SU-DHL-6 (cell line): ENCODE measurements around the gene BAG3.

ENCODE experiments used
- H2AFZ ChIP-seq: fragments of 200-600 bp; sonication (generic); 2 replicates; pipeline ENCODE4 v1.6.1; 2014; ENCODE audit warnings: low read depth, mild to moderate bottlenecking, moderate library complexity, mixed read lengths, antibody characterized with exemption, low read length; ENCODE audit not compliant: severe bottlenecking
- H3F3A ChIP-seq: fragments of 200-600 bp; shearing (Covaris generic); 2 replicates; pipeline ENCODE4 v1.6.0; 2016; ENCODE audit warnings: antibody characterized with exemption, mild to moderate bottlenecking; ENCODE audit not compliant: insufficient read depth
- H3K27ac ChIP-seq: fragments of 200-600 bp; sonication (generic); 2 replicates; pipeline ENCODE4 v1.5.1; 2016; ENCODE audit warnings: low read depth, mild to moderate bottlenecking, low read length, moderate library complexity, mixed read lengths
- H3K27me3 ChIP-seq: fragments of 200-600 bp; sonication (generic), shearing (Covaris generic); 2 replicates; pipeline ENCODE4 v1.6.0; 2014; ENCODE audit warnings: mild to moderate bottlenecking, low read length
- H3K36me3 ChIP-seq: fragments of 200-600 bp; sonication (generic); 2 replicates; pipeline ENCODE4 v1.6.1; 2014; ENCODE audit warnings: mild to moderate bottlenecking, low read length, mixed read lengths
- H3K4me2 ChIP-seq: fragments of 300-600, 200-600 bp; shearing (Covaris generic), sonication (generic); 2 replicates; pipeline ENCODE4 v1.6.0; 2014; ENCODE audit warnings: low read length, low read depth, mild to moderate bottlenecking; ENCODE audit not compliant: poor library complexity, severe bottlenecking
- H3K4me3 ChIP-seq: fragments of 200-600 bp; sonication (generic); 2 replicates; pipeline ENCODE4 v1.5.1; 2014; ENCODE audit warnings: antibody characterized with exemption, low read length, mild to moderate bottlenecking, mixed read lengths; ENCODE audit not compliant: insufficient read depth, poor library complexity, severe bottlenecking
- H3K79me2 ChIP-seq: fragments of 200-600 bp; sonication (generic); 2 replicates; pipeline ENCODE4 v1.6.1; 2014; ENCODE audit warnings: mild to moderate bottlenecking, low read length, moderate library complexity; ENCODE audit not compliant: insufficient read depth
- H3K9ac ChIP-seq: fragments of 200-600 bp; sonication (generic); 2 replicates; pipeline ENCODE4 v1.7.0; 2014; ENCODE audit warnings: mild to moderate bottlenecking, low read length
- H3K9me2 ChIP-seq: fragments of 200-600 bp; sonication (generic); replicated peaks from 2 replicates; pipeline ENCODE4 v1.6.1; 2014; ENCODE audit warnings: low read length; ENCODE audit not compliant: insufficient read depth
- H3K9me3 ChIP-seq: fragments of 200-600 bp; sonication (generic); 2 replicates; pipeline ENCODE4 v1.6.1; 2014; ENCODE audit warnings: low read length, mixed read lengths; ENCODE audit not compliant: insufficient read depth
- H4K20me1 ChIP-seq: fragments of 200-600 bp; sonication (generic); 2 replicates; pipeline ENCODE4 v1.6.1; 2014; ENCODE audit warnings: low read depth, mild to moderate bottlenecking, antibody characterized with exemption, low read length, moderate library complexity, mixed read lengths
- CTCF ChIP-seq: fragments of 200-600 bp; sonication (generic); IDR thresholded peaks from one replicate; pipeline ENCODE4 v1.5.1; 2017; ENCODE audit warnings: antibody characterized with exemption, mild to moderate bottlenecking, low read length, moderate library complexity; ENCODE audit not compliant: insufficient read depth, poor library complexity, severe bottlenecking
- EZH2phosphoT487 ChIP-seq: fragments of 200-600 bp; sonication (generic), shearing (Covaris generic); conservative IDR thresholded peaks from 2 replicates; pipeline ENCODE4 v1.6.1; 2018; ENCODE audit warnings: mild to moderate bottlenecking, antibody characterized with exemption, low read length, moderate library complexity, mixed read lengths

BAG3 gene

DNA sequence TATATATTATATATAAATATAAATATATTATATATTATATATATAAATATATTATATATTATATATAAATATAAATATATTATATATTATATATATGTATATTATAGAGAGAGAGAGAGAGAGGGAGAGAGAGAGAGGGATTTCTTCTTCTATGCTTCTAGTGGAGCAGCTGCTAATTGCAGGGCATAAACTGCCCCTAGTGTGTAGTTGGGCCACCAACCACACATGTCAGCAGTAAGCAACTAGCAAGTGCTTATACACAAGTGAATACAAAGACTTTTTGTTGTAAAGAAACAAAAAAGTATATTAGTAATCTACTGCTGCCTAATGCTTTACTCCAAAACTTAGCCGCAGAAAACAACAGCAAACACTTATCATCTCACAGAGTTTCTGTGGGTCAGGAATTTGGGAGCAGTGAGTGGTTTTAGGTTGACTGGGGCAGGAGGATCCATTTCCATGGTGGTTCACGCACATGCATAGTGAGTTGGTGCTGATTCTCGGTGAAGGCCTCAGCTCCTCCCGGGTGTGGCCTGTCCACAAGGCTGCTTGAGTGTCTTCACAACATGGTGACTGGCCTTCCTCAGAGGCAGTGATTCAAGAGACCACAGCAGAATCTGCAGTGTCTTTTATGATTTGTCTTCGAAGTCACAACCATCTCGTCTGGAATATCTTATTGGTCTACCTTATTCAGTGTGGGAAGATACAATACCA, 25.5 kb upstream of the BAG3 start:
- Histone ChIP-seq H3K9ac (no peak overlapping the region), H2AFZ (no peak overlapping the region), H3K27ac (no peak overlapping the region), H3K27me3 (no peaks in the 10 kb centered on the region), H3K36me3 (no peaks in the 10 kb centered on the region), H3K79me2 (no peaks in the 10 kb centered on the region), H3K9me2 (no peaks in the 10 kb centered on the region), H3F3A (no peaks in the 10 kb centered on the region), H3K4me2 (no peak overlapping the region), H4K20me1 (no peaks in the 10 kb centered on the region), H3K9me3 (no peaks in the 10 kb centered on the region), H3K4me3 (no peak overlapping the region)
- no peak for TF ChIP-seq CTCF
- TF ChIP-seq EZH2phosphoT487 = no peak

- no peaks in the 10 kb centered on the region for H3K9me2 ChIP-seq
- no peaks in the 10 kb centered on the region for H3K9me3 ChIP-seq
- no peak overlapping the region for H3K27ac ChIP-seq
- H3K79me2 ChIP-seq = no peaks in the 10 kb centered on the region
- H3K9ac ChIP-seq = no peak overlapping the region
- no peaks in the 10 kb centered on the region for H3F3A ChIP-seq
- H3K4me3 ChIP-seq = no peak overlapping the region
- H2AFZ ChIP-seq = no peak overlapping the region
- H3K27me3 ChIP-seq = no peaks in the 10 kb centered on the region
- TF ChIP-seq EZH2phosphoT487 = no peak
- TF ChIP-seq CTCF = no peak
- no peaks in the 10 kb centered on the region for H3K36me3 ChIP-seq
- H3K4me2 ChIP-seq = no peak overlapping the region
- no peaks in the 10 kb centered on the region for H4K20me1 ChIP-seq
Observed at GRCh38 chr10:119630300-119630699, 20.9 kb upstream of the BAG3 start.

DNA sequence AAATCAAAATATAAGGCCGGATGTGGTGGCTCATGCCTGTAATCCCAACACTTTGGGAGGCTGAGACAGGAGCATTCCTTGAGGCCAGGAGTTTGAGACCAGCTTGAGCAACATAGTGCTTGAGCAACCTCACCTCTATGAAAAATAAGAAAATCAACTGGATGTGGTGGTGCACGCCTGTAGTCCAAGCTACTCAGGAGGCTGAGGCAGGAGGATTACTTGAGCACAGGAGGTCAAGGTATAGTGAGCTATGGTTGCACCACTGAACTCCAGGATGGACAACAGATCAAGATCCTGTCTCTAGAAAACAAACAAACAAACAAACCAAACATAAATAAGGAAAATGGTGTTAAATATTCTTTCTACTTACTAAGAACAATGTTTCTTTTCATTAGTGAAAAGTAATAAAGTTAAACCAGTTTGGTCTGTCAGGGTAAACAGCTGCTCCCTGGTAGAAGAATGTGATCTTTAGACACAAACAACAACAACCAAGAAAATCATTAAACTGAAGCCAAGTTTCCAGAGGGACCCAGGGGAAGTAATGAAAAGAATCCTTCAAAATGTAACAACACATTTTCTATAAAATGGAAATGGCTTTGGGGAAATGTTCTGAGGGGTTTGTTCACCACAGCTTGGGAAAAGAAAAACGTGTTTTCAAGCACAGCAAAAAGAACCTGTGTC, 17.5 kb upstream of the BAG3 start:
- Histone ChIP-seq H3K4me3 (no peak overlapping the region), H3K9me3 (no peaks in the 10 kb centered on the region), H2AFZ (no peak overlapping the region), H3K36me3 (no peaks in the 10 kb centered on the region), H3K9ac (no peak overlapping the region), H3K27ac (no peak overlapping the region), H3K79me2 (no peaks in the 10 kb centered on the region), H3K9me2 (no peaks in the 10 kb centered on the region), H3K4me2 (no peak overlapping the region), H4K20me1 (no peaks in the 10 kb centered on the region), H3F3A (no peaks in the 10 kb centered on the region), H3K27me3 (no peaks in the 10 kb centered on the region)
- TF ChIP-seq EZH2phosphoT487 (no peak), CTCF (no peak)
